ENCODE measurements around the gene RPIA.
"Not testable (repeated sequence)": the region's sequence is repeated elsewhere in the genome, so short reads cannot be mapped to it uniquely, and the experiment has no call there.

Gene RPIA

GRCh38 chr2:88691339-88692183, at the start of gene RPIA:
Gene RPIA (plus strand): TSS chr2:88691673. CDS start chr2:88691699, 26 bp downstream.
- peak; percentile 98 for DNase-seq (ENCODE audit: low spot score)

- DNase-seq (ENCODE audit: low spot score) = no peak
Observed at GRCh38 chr2:88642278-88642677, 49.2 kb upstream of the RPIA start.

GRCh38 chr2:88645291-88645882, 46.1 kb upstream of the RPIA start:
- DNase-seq (ENCODE audit: low spot score) = not testable (repeated sequence)

GRCh38 chr2:88651646-88652045, 39.8 kb upstream of the RPIA start:
- no peak for DNase-seq (ENCODE audit: low spot score)

GRCh38 chr2:88654714-88655113, 36.8 kb upstream of the RPIA start:
- DNase-seq (ENCODE audit: low spot score) = no peak

GRCh38 chr2:88656690-88657089, 34.8 kb upstream of the RPIA start:
- DNase-seq (ENCODE audit: low spot score) = no peak

- DNase-seq (ENCODE audit: low spot score) = no peak
Observed at GRCh38 chr2:88657131-88657530, 34.3 kb upstream of the RPIA start.

- peak; percentile 42 for DNase-seq (ENCODE audit: low spot score)
Observed at GRCh38 chr2:88658326-88658725, 33.1 kb upstream of the RPIA start.

- DNase-seq (ENCODE audit: low spot score) = no peak
Observed at GRCh38 chr2:88658881-88659537, 32.5 kb upstream of the RPIA start.

- DNase-seq (ENCODE audit: low spot score) = peak; percentile 47
Observed at GRCh38 chr2:88659538-88659915, 31.9 kb upstream of the RPIA start.

- DNase-seq (ENCODE audit: low spot score) = no peak
Observed at GRCh38 chr2:88660622-88661021, 30.9 kb upstream of the RPIA start.

- DNase-seq (ENCODE audit: low spot score) = no peak
Observed at GRCh38 chr2:88666576-88666975, 24.9 kb upstream of the RPIA start.

- DNase-seq (ENCODE audit: low spot score) = no peak
Observed at GRCh38 chr2:88667219-88667618, 24.3 kb upstream of the RPIA start.

GRCh38 chr2:88668862-88669261, 22.6 kb upstream of the RPIA start:
- DNase-seq (ENCODE audit: low spot score) = no peak

GRCh38 chr2:88669482-88670214, 21.8 kb upstream of the RPIA start:
- peak; percentile 39 for DNase-seq (ENCODE audit: low spot score)

GRCh38 chr2:88671786-88672427, 19.6 kb upstream of the RPIA start:
- peak; percentile 60 for DNase-seq (ENCODE audit: low spot score)

- DNase-seq (ENCODE audit: low spot score) = no peak
Observed at GRCh38 chr2:88673363-88673762, 18.1 kb upstream of the RPIA start.

GRCh38 chr2:88680266-88680902, 11.1 kb upstream of the RPIA start:
- no peak for DNase-seq (ENCODE audit: low spot score)

- no peak for DNase-seq (ENCODE audit: low spot score)
Observed at GRCh38 chr2:88680916-88681315, 10.6 kb upstream of the RPIA start.

- DNase-seq (ENCODE audit: low spot score) = no peak
Observed at GRCh38 chr2:88683160-88684021, 8.1 kb upstream of the RPIA start.

Data from AG08396 (cell line).